ENCODE data around the gene GLI2. TPM values are rescaled to one million over a fixed set of nuclear protein-coding genes. Genes with fewer than 3 reads are reported as not detected.

Gene GLI2
- total RNA-seq, 2 donors from 2014 or later: not detected

GRCh38 chr2:120768112-120769048 is 32.7 kb downstream of the GLI2 start:
- H3K4me3 Mint-ChIP-seq: no peak overlapping the region

GRCh38 chr2:120769076-120769786 is 33.6 kb downstream of the GLI2 start:
- H3K9me3 Mint-ChIP-seq: no peaks in the 10 kb centered on the region
- no peaks in the 10 kb centered on the region for H3K27me3 Mint-ChIP-seq (ENCODE audit: low read depth)
- H3K4me3 Mint-ChIP-seq: no peak overlapping the region
- no peaks in the 10 kb centered on the region for H3K4me1 Mint-ChIP-seq (ENCODE audit: low read depth)
- ATAC-seq (replicated peaks in 1 of 2) (no peak), DNase-seq (no peak)
- H3K36me3 Mint-ChIP-seq (ENCODE audit: insufficient read depth in 2 of 2): no peaks in the 10 kb centered on the region
- no peak overlapping the region for H3K27ac Mint-ChIP-seq

More at GRCh38 chr2:120768112-120769048, 32.7 kb downstream of the GLI2 start:
- ATAC-seq (replicated peaks in 1 of 2) (no peak), DNase-seq (no peak)
- Mint-ChIP-seq H3K27ac (no peak overlapping the region), H3K4me1 (ENCODE audit: low read depth) (no peaks in the 10 kb centered on the region), H3K9me3 (no peaks in the 10 kb centered on the region), H3K36me3 (ENCODE audit: insufficient read depth in 2 of 2) (no peaks in the 10 kb centered on the region), H3K27me3 (ENCODE audit: low read depth) (no peaks in the 10 kb centered on the region)

- Mint-ChIP-seq H3K4me1 (ENCODE audit: low read depth) (no peaks in the 10 kb centered on the region), H3K9me3 (no peaks in the 10 kb centered on the region), H3K36me3 (ENCODE audit: insufficient read depth in 2 of 2) (no peaks in the 10 kb centered on the region), H3K27me3 (ENCODE audit: low read depth) (no peaks in the 10 kb centered on the region), H3K27ac (no peak overlapping the region), H3K4me3 (no peak overlapping the region)
- ATAC-seq (replicated peaks in 1 of 2) (no peak), DNase-seq (no peak)
These were observed 34.1 kb downstream of the GLI2 start for GRCh38 chr2:120769787-120770120.

- Mint-ChIP-seq H3K9me3 (no peaks in the 10 kb centered on the region), H3K4me3 (no peak overlapping the region), H3K36me3 (ENCODE audit: insufficient read depth in 2 of 2) (no peaks in the 10 kb centered on the region), H3K27ac (no peak overlapping the region), H3K27me3 (ENCODE audit: low read depth) (no peaks in the 10 kb centered on the region), H3K4me1 (ENCODE audit: low read depth) (no peaks in the 10 kb centered on the region)
- no peak for DNase-seq
- no peak for ATAC-seq (replicated peaks in 1 of 2)
These were observed 34.5 kb downstream of the GLI2 start for GRCh38 chr2:120770176-120770575.

GRCh38 chr2:120770641-120771040 is 35.0 kb downstream of the GLI2 start:
- no peak for ATAC-seq (replicated peaks in 1 of 2)
- Mint-ChIP-seq H3K27me3 (ENCODE audit: low read depth) (no peaks in the 10 kb centered on the region), H3K36me3 (ENCODE audit: insufficient read depth in 2 of 2) (no peaks in the 10 kb centered on the region), H3K9me3 (no peaks in the 10 kb centered on the region), H3K4me1 (ENCODE audit: low read depth) (no peaks in the 10 kb centered on the region), H3K27ac (no peak overlapping the region), H3K4me3 (no peak overlapping the region)
- DNase-seq: no peak

- no peaks in the 10 kb centered on the region for H3K27me3 Mint-ChIP-seq (ENCODE audit: low read depth)
- H3K9me3 Mint-ChIP-seq: no peaks in the 10 kb centered on the region
- no peaks in the 10 kb centered on the region for H3K36me3 Mint-ChIP-seq (ENCODE audit: insufficient read depth in 2 of 2)
- no peak overlapping the region for H3K27ac Mint-ChIP-seq
- no peak overlapping the region for H3K4me3 Mint-ChIP-seq
- no peak for DNase-seq
- no peaks in the 10 kb centered on the region for H3K4me1 Mint-ChIP-seq (ENCODE audit: low read depth)
- no peak for ATAC-seq (replicated peaks in 1 of 2)
These were observed 35.6 kb downstream of the GLI2 start for GRCh38 chr2:120771111-120771780.

GRCh38 chr2:120771781-120772208 is 36.1 kb downstream of the GLI2 start:
- no peaks in the 10 kb centered on the region for H3K4me1 Mint-ChIP-seq (ENCODE audit: low read depth)
- H3K36me3 Mint-ChIP-seq (ENCODE audit: insufficient read depth in 2 of 2): no peaks in the 10 kb centered on the region
- H3K27me3 Mint-ChIP-seq (ENCODE audit: low read depth): no peaks in the 10 kb centered on the region
- H3K4me3 Mint-ChIP-seq: no peak overlapping the region
- ATAC-seq (replicated peaks in 1 of 2) (no peak), DNase-seq (no peak)
- no peaks in the 10 kb centered on the region for H3K9me3 Mint-ChIP-seq
- no peak overlapping the region for H3K27ac Mint-ChIP-seq

GRCh38 chr2:120772261-120772660 is 36.6 kb downstream of the GLI2 start:
- Mint-ChIP-seq H3K27ac (no peak overlapping the region), H3K4me1 (ENCODE audit: low read depth) (no peaks in the 10 kb centered on the region), H3K4me3 (no peak overlapping the region), H3K36me3 (ENCODE audit: insufficient read depth in 2 of 2) (no peaks in the 10 kb centered on the region), H3K9me3 (no peaks in the 10 kb centered on the region), H3K27me3 (ENCODE audit: low read depth) (no peaks in the 10 kb centered on the region)
- ATAC-seq (replicated peaks in 1 of 2): no peak
- DNase-seq: no peak

- Mint-ChIP-seq H3K27me3 (ENCODE audit: low read depth) (no peaks in the 10 kb centered on the region), H3K4me3 (no peak overlapping the region)
- no peak for DNase-seq
These were observed 37.6 kb downstream of the GLI2 start for GRCh38 chr2:120773186-120773800.

GRCh38 chr2:120774557-120775160 is 39.0 kb downstream of the GLI2 start:
- H3K27me3 Mint-ChIP-seq (ENCODE audit: low read depth): no peaks in the 10 kb centered on the region
- H3K36me3 Mint-ChIP-seq (ENCODE audit: insufficient read depth in 2 of 2): no peaks in the 10 kb centered on the region
- H3K4me1 Mint-ChIP-seq (ENCODE audit: low read depth): no peaks in the 10 kb centered on the region
- no peak overlapping the region for H3K27ac Mint-ChIP-seq
- H3K9me3 Mint-ChIP-seq: no peaks in the 10 kb centered on the region
- ATAC-seq (replicated peaks in 1 of 2) (no peak), DNase-seq (no peak)
- no peak overlapping the region for H3K4me3 Mint-ChIP-seq

More at GRCh38 chr2:120773186-120773800, 37.6 kb downstream of the GLI2 start:
- H3K4me1 Mint-ChIP-seq (ENCODE audit: low read depth): no peaks in the 10 kb centered on the region
- no peaks in the 10 kb centered on the region for H3K9me3 Mint-ChIP-seq
- no peak overlapping the region for H3K27ac Mint-ChIP-seq
- H3K36me3 Mint-ChIP-seq (ENCODE audit: insufficient read depth in 2 of 2): no peaks in the 10 kb centered on the region
- ATAC-seq (replicated peaks in 1 of 2): no peak

- DNase-seq: no peak
- no peak for ATAC-seq (replicated peaks in 1 of 2)
- no peak overlapping the region for H3K27ac Mint-ChIP-seq
- H3K27me3 Mint-ChIP-seq (ENCODE audit: low read depth): no peaks in the 10 kb centered on the region
- H3K9me3 Mint-ChIP-seq: no peaks in the 10 kb centered on the region
- H3K4me3 Mint-ChIP-seq: no peak overlapping the region
- H3K4me1 Mint-ChIP-seq (ENCODE audit: low read depth): no peaks in the 10 kb centered on the region
- no peaks in the 10 kb centered on the region for H3K36me3 Mint-ChIP-seq (ENCODE audit: insufficient read depth in 2 of 2)
These were observed 39.5 kb downstream of the GLI2 start for GRCh38 chr2:120775194-120775593.

- Mint-ChIP-seq H3K27ac (no peak overlapping the region), H3K4me3 (no peak overlapping the region), H3K4me1 (ENCODE audit: low read depth) (no peaks in the 10 kb centered on the region), H3K36me3 (ENCODE audit: insufficient read depth in 2 of 2) (no peaks in the 10 kb centered on the region), H3K27me3 (ENCODE audit: low read depth) (no peaks in the 10 kb centered on the region), H3K9me3 (no peaks in the 10 kb centered on the region)
- DNase-seq (no peak), ATAC-seq (replicated peaks in 1 of 2) (no peak)
These were observed 40.3 kb downstream of the GLI2 start for GRCh38 chr2:120775801-120776589.

All from activated T-cell treated with anti-CD3 and anti-CD28 coated beads, Interleukin-2, amount 50 U/mL, for 72 hours (primary cell).